Measurements from ENCODE around the gene DLG4.

The DLG4 gene

GRCh38 chr17:7141824-7142223 is 77.8 kb downstream of the DLG4 start:
- DNase-seq = no peak

GRCh38 chr17:7139400-7139799 is 80.2 kb downstream of the DLG4 start:
- DNase-seq = no peak

GRCh38 chr17:7138800-7139381 is 80.7 kb downstream of the DLG4 start:
- no peak for DNase-seq

GRCh38 chr17:7137171-7137943 is 82.3 kb downstream of the DLG4 start:
- no peak for DNase-seq

Measured in NCI-H524 (cell line).